Activated naive CD4-positive, alpha-beta T cell treated with anti-CD3 and anti-CD28 coated beads for 36 hours (primary cell): ENCODE results near the gene XAGE3. TPM values are rescaled to one million over a fixed set of nuclear protein-coding genes. Genes with fewer than 3 reads are reported as not detected.

ENCODE experiments used
- CTCF ChIA-PET: fragments of 350-600 bp; sonication (Branson Sonifier 250); formaldehyde crosslinking; loops from one replicate; lab custom pipeline; 2021; ENCODE audit warnings: antibody characterized with exemption; lab: Charles Lee
- DNase-seq: peaks from one replicate; pipeline ENCODE4 v3.0.0-alpha.2; 2020
- H3K27ac Mint-ChIP-seq: one replicate; pipeline ENCODE4 v1.8.0; 2021; ENCODE audit warnings: mild to moderate bottlenecking, mixed read lengths
- H3K27me3 Mint-ChIP-seq: one replicate; pipeline ENCODE4 v1.8.0; 2021; ENCODE audit warnings: low read depth, mixed read lengths
- H3K36me3 Mint-ChIP-seq: one replicate; pipeline ENCODE4 v1.8.0; 2021; ENCODE audit warnings: low read depth, mixed read lengths
- H3K4me1 Mint-ChIP-seq: one replicate; pipeline ENCODE4 v1.8.0; 2021; ENCODE audit warnings: low read depth, mixed read lengths
- H3K4me3 Mint-ChIP-seq: one replicate; pipeline ENCODE4 v1.8.0; 2021; ENCODE audit warnings: mild to moderate bottlenecking, moderate library complexity, mixed read lengths
- H3K9me3 Mint-ChIP-seq: one replicate; pipeline ENCODE4 v1.8.0; 2021; ENCODE audit warnings: mixed read lengths
- intact Hi-C: fragments of 100-400 bp; cut with micrococcal nuclease; formaldehyde crosslinking; loops from one replicate; pipeline ENCODE4 v1.15.1; 2023
- total RNA-seq, 2 experiments: library from RNA; stranded (reverse); gene quantifications; one replicate each; pipeline ENCODE4 v1.2.3, GENCODE V29; 2021

The XAGE3 gene
- total RNA-seq, 2 experiments from 2014 or later, result not detected

DNA sequence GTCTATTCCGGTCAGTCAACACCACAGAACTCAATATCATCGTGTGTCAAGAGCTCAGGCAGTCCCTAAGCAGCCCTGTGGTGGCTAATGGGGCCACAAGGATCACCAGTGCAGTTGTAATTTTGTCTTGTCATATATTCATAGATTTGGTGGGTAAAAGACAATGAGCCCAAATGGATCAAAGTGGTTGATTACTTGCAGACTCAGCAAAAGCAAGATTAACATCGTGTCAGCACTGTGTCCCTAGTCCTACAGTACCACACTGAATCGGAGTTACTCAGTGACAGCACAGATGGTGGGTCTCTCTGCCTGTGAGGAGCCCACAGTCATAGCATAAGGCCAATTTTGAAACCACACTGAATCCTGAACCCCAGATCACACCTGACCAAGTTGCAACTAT is 48.1 kb downstream of the XAGE3 start:
- Mint-ChIP-seq H3K36me3 (no peaks in the 10 kb centered on the region), H3K4me1 (no peaks in the 10 kb centered on the region), H3K27ac (no peak overlapping the region), H3K9me3 (no peaks in the 10 kb centered on the region), H3K4me3 (no peak overlapping the region), H3K27me3 (no peaks in the 10 kb centered on the region)
- intact Hi-C loops, result no loop called here
- CTCF ChIA-PET, result interaction anchor here (0.6 kb wide), 1 partner anchor 474 kb away, joined by 3 read pairs; no protein-coding TSS in a partner anchor
- no peak for DNase-seq

Other genes with a start within 250 kb of the XAGE3 start
- gene SSX7, start 213.2 kb downstream of the XAGE3 start, total RNA-seq, result not detected
- gene SSX2, start 160.9 kb downstream of the XAGE3 start, total RNA-seq, result not detected
- gene SSX2B, start 116.8 kb downstream of the XAGE3 start, total RNA-seq, result not detected
- gene SPANXN5, start 70.7 kb downstream of the XAGE3 start, total RNA-seq, result not detected
- not detected for gene XAGE5, start 56.8 kb downstream of the XAGE3 start, total RNA-seq
- 10 to 100 TPM; 12.6 to 13.5 TPM for gene FAM156B, start 29.2 kb upstream of the XAGE3 start, total RNA-seq
- gene FAM156A, start 90.4 kb upstream of the XAGE3 start, total RNA-seq, result 10 to 100 TPM; 17.9 to 19.7 TPM
- gene GPR173, start 180.7 kb upstream of the XAGE3 start, total RNA-seq, result under 1 TPM in 1 of 2 experiments, not detected in 1; 0.05 TPM
- gene TSPYL2, start 214.3 kb upstream of the XAGE3 start, total RNA-seq, result 10 to 100 TPM; 72.2 to 74.4 TPM
- 1 to 10 TPM; 7.5 to 9.2 TPM for gene KANTR, start 226.1 kb upstream of the XAGE3 start, total RNA-seq